ENCODE data around the gene FPGS.
"Not testable (repeated sequence)": the region's sequence is repeated elsewhere in the genome, so short reads cannot be mapped to it uniquely, and the experiment has no call there.

FPGS gene

GRCh38 chr9:127845619-127846018 is 42.9 kb downstream of the FPGS start:
- DNase-seq = not testable (repeated sequence)

- no peak for DNase-seq
Measured at GRCh38 chr9:127846443-127847177, 43.9 kb downstream of the FPGS start.

GRCh38 chr9:127847178-127847510 is 44.5 kb downstream of the FPGS start:
- DNase-seq = no peak

- no peak for DNase-seq
Measured at GRCh38 chr9:127847833-127848755, 45.4 kb downstream of the FPGS start.

- DNase-seq = no peak
Measured at GRCh38 chr9:127848756-127849504, 46.2 kb downstream of the FPGS start.

- DNase-seq = no peak
Measured at GRCh38 chr9:127850286-127850830, 47.7 kb downstream of the FPGS start.

- no peak for DNase-seq
Measured at GRCh38 chr9:127852829-127853228, 50.1 kb downstream of the FPGS start.

GRCh38 chr9:127853312-127854183 is 50.9 kb downstream of the FPGS start:
- DNase-seq = no peak

GRCh38 chr9:127854184-127854806 is 51.6 kb downstream of the FPGS start, which contains the start of gene ENG:
Gene ENG (minus strand): TSS chr9:127854658. CDS start chr9:127854355, 303 bp downstream.
- DNase-seq = no peak

GRCh38 chr9:127854960-127855359 is 52.3 kb downstream of the FPGS start:
- DNase-seq = no peak

GRCh38 chr9:127855522-127855921 is 52.8 kb downstream of the FPGS start:
- DNase-seq = no peak

GRCh38 chr9:127856094-127856728 is 53.5 kb downstream of the FPGS start:
- no peak for DNase-seq

- DNase-seq = no peak
Measured at GRCh38 chr9:127856729-127857116, 54.0 kb downstream of the FPGS start.

GRCh38 chr9:127857278-127857677 is 54.6 kb downstream of the FPGS start:
- DNase-seq = no peak

- DNase-seq = no peak
Measured at GRCh38 chr9:127858041-127858512, 55.4 kb downstream of the FPGS start.

- no peak for DNase-seq
Measured at GRCh38 chr9:127860260-127860659, 57.6 kb downstream of the FPGS start.

- DNase-seq = no peak
Measured at GRCh38 chr9:127860779-127861178, 58.1 kb downstream of the FPGS start.

GRCh38 chr9:127862075-127863011 is 59.7 kb downstream of the FPGS start:
- DNase-seq = no peak

GRCh38 chr9:127863191-127863621 is 60.5 kb downstream of the FPGS start:
- DNase-seq = no peak

All from eye (tissue), 1 donor.